ENCODE data around the gene DHH.

- TF ChIP-seq MAX (IDR thresholded peaks at IDR 0.05; ENCODE audit: low read depth, low read length): no peak
- no peak for TF ChIP-seq CTCF (IDR thresholded peaks at IDR 0.05; ENCODE audit: low read depth, low read length)
These were observed 35.6 kb downstream of the DHH start for GRCh38 chr12:49059045-49059298.

Measured in NB4 (cell line).